Measurements from ENCODE around the gene MRPS23. TPM values are rescaled to one million over a fixed set of nuclear protein-coding genes. Genes with fewer than 3 reads are reported as not detected.

MRPS23 gene
- total and polyA plus RNA-seq, 2 experiments from 2014 or later = 53.2 to 74.5 TPM

- no peak overlapping the region for H3K27ac Mint-ChIP-seq
- no peak overlapping the region for H3K4me3 Mint-ChIP-seq
Observed at GRCh38 chr17:57808882-57809281, 41.0 kb downstream of the MRPS23 start.

More at GRCh38 chr17:57808882-57809281, 41.0 kb downstream of the MRPS23 start:
- Histone ChIP-seq H3K4me1 (ENCODE audit: insufficient read depth) (peaks cover 9% of the 10 kb centered on the region; the same call in 1 of the 2 replicates), H3K79me2 (replicated peaks; ENCODE audit: insufficient read depth) (no peaks in the 10 kb centered on the region), H3K4me2 (no peak overlapping the region), H3K27me3 (ENCODE audit: insufficient read depth) (no peaks in the 10 kb centered on the region), H3F3A (replicated peaks; ENCODE audit: low read depth) (no peaks in the 10 kb centered on the region; the same call in 1 of the 2 replicates), H2AFZ (no peak overlapping the region), H4K20me1 (replicated peaks; ENCODE audit: insufficient read depth) (no peaks in the 10 kb centered on the region), H3K9me2 (ENCODE audit: insufficient read depth) (no peaks in the 10 kb centered on the region), H3K4me3 (no peak overlapping the region), H3K36me3 (ENCODE audit: insufficient read depth) (no peaks in the 10 kb centered on the region), H3K27ac (ENCODE audit: low read depth) (no peak overlapping the region)
- Mint-ChIP-seq H3K36me3 (ENCODE audit: low read depth) (no peaks in the 10 kb centered on the region), H3K27me3 (ENCODE audit: insufficient read depth, low read depth, poor library complexity) (peaks cover 2% of the 10 kb centered on the region), H3K4me1 (peaks cover 15% of the 10 kb centered on the region), H3K9me3 (no peaks in the 10 kb centered on the region)
- TF ChIP-seq NANOG (IDR thresholded peaks at IDR 0.05; ENCODE audit: borderline replicate concordance) (no peak), EZH2 (IDR thresholded peaks at IDR 0.05; ENCODE audit: low read depth, unreplicated experiment) (no peak), EZH2phosphoT487 (IDR thresholded peaks at IDR 0.05; ENCODE audit: unreplicated experiment) (no peak), JUNB (IDR thresholded peaks at IDR 0.05; ENCODE audit: unreplicated experiment) (no peak), ZNF114 (CRISPR knock-in tag; IDR thresholded peaks at IDR 0.05) (no peak), ZNF331 (CRISPR knock-in tag; IDR thresholded peaks at IDR 0.05; ENCODE audit: low read depth) (no peak), STAT1 (IDR thresholded peaks at IDR 0.05; ENCODE audit: unreplicated experiment) (no peak), POLR2AphosphoS5 (IDR thresholded peaks at IDR 0.05; ENCODE audit: low read depth) (no peak)
- TF ChIP-seq, protein P1, sequence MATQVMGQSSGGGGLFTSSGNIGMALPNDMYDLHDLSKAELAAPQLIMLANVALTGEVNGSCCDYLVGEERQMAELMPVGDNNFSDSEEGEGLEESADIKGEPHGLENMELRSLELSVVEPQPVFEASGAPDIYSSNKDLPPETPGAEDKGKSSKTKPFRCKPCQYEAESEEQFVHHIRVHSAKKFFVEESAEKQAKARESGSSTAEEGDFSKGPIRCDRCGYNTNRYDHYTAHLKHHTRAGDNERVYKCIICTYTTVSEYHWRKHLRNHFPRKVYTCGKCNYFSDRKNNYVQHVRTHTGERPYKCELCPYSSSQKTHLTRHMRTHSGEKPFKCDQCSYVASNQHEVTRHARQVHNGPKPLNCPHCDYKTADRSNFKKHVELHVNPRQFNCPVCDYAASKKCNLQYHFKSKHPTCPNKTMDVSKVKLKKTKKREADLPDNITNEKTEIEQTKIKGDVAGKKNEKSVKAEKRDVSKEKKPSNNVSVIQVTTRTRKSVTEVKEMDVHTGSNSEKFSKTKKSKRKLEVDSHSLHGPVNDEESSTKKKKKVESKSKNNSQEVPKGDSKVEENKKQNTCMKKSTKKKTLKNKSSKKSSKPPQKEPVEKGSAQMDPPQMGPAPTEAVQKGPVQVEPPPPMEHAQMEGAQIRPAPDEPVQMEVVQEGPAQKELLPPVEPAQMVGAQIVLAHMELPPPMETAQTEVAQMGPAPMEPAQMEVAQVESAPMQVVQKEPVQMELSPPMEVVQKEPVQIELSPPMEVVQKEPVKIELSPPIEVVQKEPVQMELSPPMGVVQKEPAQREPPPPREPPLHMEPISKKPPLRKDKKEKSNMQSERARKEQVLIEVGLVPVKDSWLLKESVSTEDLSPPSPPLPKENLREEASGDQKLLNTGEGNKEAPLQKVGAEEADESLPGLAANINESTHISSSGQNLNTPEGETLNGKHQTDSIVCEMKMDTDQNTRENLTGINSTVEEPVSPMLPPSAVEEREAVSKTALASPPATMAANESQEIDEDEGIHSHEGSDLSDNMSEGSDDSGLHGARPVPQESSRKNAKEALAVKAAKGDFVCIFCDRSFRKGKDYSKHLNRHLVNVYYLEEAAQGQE (IDR thresholded peaks at IDR 0.05; ENCODE audit: unreplicated experiment) = no peak
- TF ChIP-seq, protein P2, sequence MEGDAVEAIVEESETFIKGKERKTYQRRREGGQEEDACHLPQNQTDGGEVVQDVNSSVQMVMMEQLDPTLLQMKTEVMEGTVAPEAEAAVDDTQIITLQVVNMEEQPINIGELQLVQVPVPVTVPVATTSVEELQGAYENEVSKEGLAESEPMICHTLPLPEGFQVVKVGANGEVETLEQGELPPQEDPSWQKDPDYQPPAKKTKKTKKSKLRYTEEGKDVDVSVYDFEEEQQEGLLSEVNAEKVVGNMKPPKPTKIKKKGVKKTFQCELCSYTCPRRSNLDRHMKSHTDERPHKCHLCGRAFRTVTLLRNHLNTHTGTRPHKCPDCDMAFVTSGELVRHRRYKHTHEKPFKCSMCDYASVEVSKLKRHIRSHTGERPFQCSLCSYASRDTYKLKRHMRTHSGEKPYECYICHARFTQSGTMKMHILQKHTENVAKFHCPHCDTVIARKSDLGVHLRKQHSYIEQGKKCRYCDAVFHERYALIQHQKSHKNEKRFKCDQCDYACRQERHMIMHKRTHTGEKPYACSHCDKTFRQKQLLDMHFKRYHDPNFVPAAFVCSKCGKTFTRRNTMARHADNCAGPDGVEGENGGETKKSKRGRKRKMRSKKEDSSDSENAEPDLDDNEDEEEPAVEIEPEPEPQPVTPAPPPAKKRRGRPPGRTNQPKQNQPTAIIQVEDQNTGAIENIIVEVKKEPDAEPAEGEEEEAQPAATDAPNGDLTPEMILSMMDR (conservative IDR thresholded peaks at IDR 0.05; ENCODE audit: low read depth in 2 of 2) = no peak
- TF ChIP-seq, protein P3, sequence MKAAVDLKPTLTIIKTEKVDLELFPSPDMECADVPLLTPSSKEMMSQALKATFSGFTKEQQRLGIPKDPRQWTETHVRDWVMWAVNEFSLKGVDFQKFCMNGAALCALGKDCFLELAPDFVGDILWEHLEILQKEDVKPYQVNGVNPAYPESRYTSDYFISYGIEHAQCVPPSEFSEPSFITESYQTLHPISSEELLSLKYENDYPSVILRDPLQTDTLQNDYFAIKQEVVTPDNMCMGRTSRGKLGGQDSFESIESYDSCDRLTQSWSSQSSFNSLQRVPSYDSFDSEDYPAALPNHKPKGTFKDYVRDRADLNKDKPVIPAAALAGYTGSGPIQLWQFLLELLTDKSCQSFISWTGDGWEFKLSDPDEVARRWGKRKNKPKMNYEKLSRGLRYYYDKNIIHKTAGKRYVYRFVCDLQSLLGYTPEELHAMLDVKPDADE (IDR thresholded peaks at IDR 0.05) = no peak
- no peak for ATAC-seq
- no peak for DNase-seq (ENCODE audit: low spot score)
